HepG2 (cell line): ENCODE results near the gene CD58. TPM values are rescaled to one million over a fixed set of nuclear protein-coding genes. Genes with fewer than 3 reads are reported as not detected.

ENCODE experiments used
- BHLHE40 ChIP-seq: IDR thresholded peaks from 2 replicates; pipeline ENCODE4 v1.6.1; 2011; ENCODE audit warnings: low read length, improper control_type of control experiment
- ETV5 ChIP-seq: IDR thresholded peaks from 2 replicates; pipeline ENCODE4 v1.6.1; 2018; ENCODE audit warnings: missing biosample characterization, missing genetic modification reagents, inconsistent platforms, borderline replicate concordance
- HMG20A ChIP-seq: IDR thresholded peaks from 2 replicates; pipeline ENCODE4 v1.6.1; 2016; ENCODE audit warnings: borderline replicate concordance
- HOXA9 ChIP-seq: sonication (generic); formaldehyde crosslinking; IDR thresholded peaks from 2 replicates; pipeline ENCODE4 v1.8.1; 2022; ENCODE audit warnings: missing genetic modification reagents, mild to moderate bottlenecking, moderate library complexity, borderline replicate concordance
- MAF1 ChIP-seq: sonication (generic); formaldehyde crosslinking; IDR thresholded peaks from 2 replicates; pipeline ENCODE4 v1.5.0; 2020; ENCODE audit warnings: missing genetic modification reagents, borderline replicate concordance
- MBNL3 ChIP-seq: fragments of 250-450 bp; sonication (Bioruptor Pico); conservative IDR thresholded peaks from 2 replicates; pipeline ENCODE4 v1.8.0; 2022; ENCODE audit warnings: mild to moderate bottlenecking, inconsistent platforms
- SIX1 ChIP-seq: sonication (generic); formaldehyde crosslinking; IDR thresholded peaks from 2 replicates; pipeline ENCODE4 v1.4.0; 2020; ENCODE audit warnings: missing genetic modification reagents, borderline replicate concordance
- ZNF484 ChIP-seq: sonication (generic); formaldehyde crosslinking; IDR thresholded peaks from 2 replicates; pipeline ENCODE4 v1.5.1; 2020; ENCODE audit warnings: mild to moderate bottlenecking, low read depth, missing genetic modification reagents, borderline replicate concordance
- ZNF550 ChIP-seq: sonication (generic); formaldehyde crosslinking; IDR thresholded peaks from 2 replicates; pipeline ENCODE4 v1.4.0; 2020; ENCODE audit warnings: mild to moderate bottlenecking, missing genetic modification reagents, borderline replicate concordance
- ZNF775 ChIP-seq: sonication (generic); formaldehyde crosslinking; IDR thresholded peaks from 2 replicates; pipeline ENCODE4 v1.4.0; 2020; ENCODE audit warnings: missing genetic modification reagents, mild to moderate bottlenecking, moderate library complexity, borderline replicate concordance
- ZSCAN31 ChIP-seq: sonication (generic); formaldehyde crosslinking; IDR thresholded peaks from 2 replicates; pipeline ENCODE4 v1.5.0; 2020; ENCODE audit warnings: low read depth, mild to moderate bottlenecking, missing genetic modification reagents
- polyA plus RNA-seq, 8 experiments: library from polyadenylated mRNA; depleted of rRNA in 3 of 8; stranded (reverse) in 7 of 8; unstranded in 1 of 8; fragments of >200 nt; fragmentation: Illumina TruSeq in 4 of 8; extraction: Trizol in 4 of 8; gene quantifications; 2 replicates each; pipeline versions ENCODE4 v1.2.1 to v1.2.3, GENCODE V29; 2011 to 2016; ENCODE audit warnings: low read depth in 4 of 8, missing spikeins in 1 of 8, mixed read lengths in 1 of 8; ENCODE audit not compliant: insufficient read depth in 1 of 8
- total RNA-seq, 5 experiments: library from RNA; depleted of rRNA; stranded (reverse); fragments of >200 nt; fragmentation: Illumina TruSeq; extraction: Trizol; gene quantifications; 2 replicates each; pipeline ENCODE4 v1.2.3, GENCODE V29; 2016; ENCODE audit warnings: low read depth in 1 of 5
- TF ChIP-seq, protein P1 (sequence below): sonication (generic); formaldehyde crosslinking; IDR thresholded peaks from 2 replicates; pipeline ENCODE4 v1.4.0; 2020; ENCODE audit warnings: missing genetic modification reagents
- TF ChIP-seq, protein P2 (sequence below), 2 experiments: sonication (generic) in 1 of 2; formaldehyde crosslinking in 1 of 2; IDR thresholded peaks; 2 replicates each; pipeline versions ENCODE4 v1.6.1 to v1.9.0; 2014 to 2022; ENCODE audit warnings: antibody characterized with exemption in 1 of 2, borderline replicate concordance in 1 of 2, inconsistent platforms in 1 of 2, low read depth in 1 of 2, missing genetic modification reagents in 1 of 2
- TF ChIP-seq, protein P3 (sequence below): sonication (generic); formaldehyde crosslinking; IDR thresholded peaks from 2 replicates; pipeline ENCODE4 v1.4.0; 2020; ENCODE audit warnings: mild to moderate bottlenecking, missing genetic modification reagents
- TF ChIP-seq, protein P4 (sequence below): sonication (generic); formaldehyde crosslinking; IDR thresholded peaks from 2 replicates; pipeline ENCODE4 v1.4.0; 2020; ENCODE audit warnings: missing genetic modification reagents, borderline replicate concordance

Gene CD58
- total and polyA plus RNA-seq, 2 of the 13 experiments (the other 11 are each of a cell fraction or from before 2014, with no cell fraction given), result 9.4 to 13.5 TPM

DNA sequence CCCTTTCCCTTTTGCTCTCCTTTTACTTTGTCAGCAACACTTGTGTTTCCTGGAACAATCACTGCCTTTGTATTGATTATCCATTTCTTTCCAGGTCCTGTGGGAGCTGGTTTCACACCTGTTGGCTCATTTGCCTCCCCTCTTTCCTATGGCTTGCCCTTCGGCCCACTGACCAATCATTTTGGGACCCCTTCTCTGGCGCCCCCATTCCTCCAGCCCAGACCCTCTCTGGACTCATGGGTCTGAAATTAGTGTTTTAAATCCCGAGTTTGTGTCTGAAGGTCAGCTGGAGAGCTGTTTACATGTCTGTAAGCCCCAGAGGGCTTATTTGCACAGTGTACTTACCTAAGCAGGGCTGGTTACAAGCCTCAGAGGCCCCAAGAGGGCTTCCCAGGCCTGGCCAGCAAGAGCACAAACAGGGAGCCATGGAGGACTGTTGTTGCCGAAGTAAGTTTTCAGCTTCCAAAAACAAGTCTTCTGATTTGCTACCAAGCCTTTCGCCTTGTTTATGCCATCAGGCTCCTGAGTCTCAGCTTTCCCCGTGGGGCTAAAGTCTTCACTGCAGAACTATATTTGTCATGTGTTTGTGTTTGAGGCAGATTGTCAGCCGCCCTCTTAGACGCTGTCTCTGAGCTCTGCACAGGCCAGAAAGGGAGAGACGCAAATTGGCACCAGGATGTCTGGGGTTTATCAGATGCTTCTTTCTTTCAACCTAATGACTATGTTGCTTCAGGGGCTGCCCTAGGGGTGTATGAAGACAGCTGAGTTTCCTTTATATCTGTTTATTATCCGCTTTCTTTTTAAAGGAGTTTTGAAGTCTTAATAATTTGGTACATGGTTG lies 104.8 kb downstream of the CD58 start (continued):
- TF ChIP-seq, protein P1, sequence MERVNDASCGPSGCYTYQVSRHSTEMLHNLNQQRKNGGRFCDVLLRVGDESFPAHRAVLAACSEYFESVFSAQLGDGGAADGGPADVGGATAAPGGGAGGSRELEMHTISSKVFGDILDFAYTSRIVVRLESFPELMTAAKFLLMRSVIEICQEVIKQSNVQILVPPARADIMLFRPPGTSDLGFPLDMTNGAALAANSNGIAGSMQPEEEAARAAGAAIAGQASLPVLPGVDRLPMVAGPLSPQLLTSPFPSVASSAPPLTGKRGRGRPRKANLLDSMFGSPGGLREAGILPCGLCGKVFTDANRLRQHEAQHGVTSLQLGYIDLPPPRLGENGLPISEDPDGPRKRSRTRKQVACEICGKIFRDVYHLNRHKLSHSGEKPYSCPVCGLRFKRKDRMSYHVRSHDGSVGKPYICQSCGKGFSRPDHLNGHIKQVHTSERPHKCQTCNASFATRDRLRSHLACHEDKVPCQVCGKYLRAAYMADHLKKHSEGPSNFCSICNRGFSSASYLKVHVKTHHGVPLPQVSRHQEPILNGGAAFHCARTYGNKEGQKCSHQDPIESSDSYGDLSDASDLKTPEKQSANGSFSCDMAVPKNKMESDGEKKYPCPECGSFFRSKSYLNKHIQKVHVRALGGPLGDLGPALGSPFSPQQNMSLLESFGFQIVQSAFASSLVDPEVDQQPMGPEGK (CRISPR knock-in tag), result peak; percentile 70
- TF ChIP-seq, protein P2, sequence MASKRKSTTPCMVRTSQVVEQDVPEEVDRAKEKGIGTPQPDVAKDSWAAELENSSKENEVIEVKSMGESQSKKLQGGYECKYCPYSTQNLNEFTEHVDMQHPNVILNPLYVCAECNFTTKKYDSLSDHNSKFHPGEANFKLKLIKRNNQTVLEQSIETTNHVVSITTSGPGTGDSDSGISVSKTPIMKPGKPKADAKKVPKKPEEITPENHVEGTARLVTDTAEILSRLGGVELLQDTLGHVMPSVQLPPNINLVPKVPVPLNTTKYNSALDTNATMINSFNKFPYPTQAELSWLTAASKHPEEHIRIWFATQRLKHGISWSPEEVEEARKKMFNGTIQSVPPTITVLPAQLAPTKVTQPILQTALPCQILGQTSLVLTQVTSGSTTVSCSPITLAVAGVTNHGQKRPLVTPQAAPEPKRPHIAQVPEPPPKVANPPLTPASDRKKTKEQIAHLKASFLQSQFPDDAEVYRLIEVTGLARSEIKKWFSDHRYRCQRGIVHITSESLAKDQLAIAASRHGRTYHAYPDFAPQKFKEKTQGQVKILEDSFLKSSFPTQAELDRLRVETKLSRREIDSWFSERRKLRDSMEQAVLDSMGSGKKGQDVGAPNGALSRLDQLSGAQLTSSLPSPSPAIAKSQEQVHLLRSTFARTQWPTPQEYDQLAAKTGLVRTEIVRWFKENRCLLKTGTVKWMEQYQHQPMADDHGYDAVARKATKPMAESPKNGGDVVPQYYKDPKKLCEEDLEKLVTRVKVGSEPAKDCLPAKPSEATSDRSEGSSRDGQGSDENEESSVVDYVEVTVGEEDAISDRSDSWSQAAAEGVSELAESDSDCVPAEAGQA (IDR thresholded peaks at IDR 0.05; ENCODE audit: low read depth), result no peak
- TF ChIP-seq, protein P2 (CRISPR knock-in tag; IDR thresholded peaks at IDR 0.05; ENCODE audit: borderline replicate concordance), result 0 out of 2 replicates have a peak, but pooled peaks have one; percentile 47
- TF ChIP-seq ZNF550 (CRISPR knock-in tag) (0 out of 2 replicates have a peak, but pooled peaks have one; percentile 54), MBNL3 (no peak), BHLHE40 (0 out of 2 replicates have a peak, but pooled peaks have one; percentile 34), SIX1 (CRISPR knock-in tag) (peak; percentile 38; the same call in 1 of the 2 replicates), ZNF775 (CRISPR knock-in tag) (no peak), ZNF484 (CRISPR knock-in tag) (no peak), ZSCAN31 (CRISPR knock-in tag) (0 out of 2 replicates have a peak, but pooled peaks have one; percentile 34), HOXA9 (CRISPR knock-in tag) (no peak), HMG20A (CRISPR knock-in tag) (peak; percentile 65; the same call in 1 of the 2 replicates), MAF1 (CRISPR knock-in tag) (0 out of 2 replicates have a peak, but pooled peaks have one; percentile 85), ETV5 (peak; percentile 28; the same call in 1 of the 2 replicates)
- TF ChIP-seq, protein P3, sequence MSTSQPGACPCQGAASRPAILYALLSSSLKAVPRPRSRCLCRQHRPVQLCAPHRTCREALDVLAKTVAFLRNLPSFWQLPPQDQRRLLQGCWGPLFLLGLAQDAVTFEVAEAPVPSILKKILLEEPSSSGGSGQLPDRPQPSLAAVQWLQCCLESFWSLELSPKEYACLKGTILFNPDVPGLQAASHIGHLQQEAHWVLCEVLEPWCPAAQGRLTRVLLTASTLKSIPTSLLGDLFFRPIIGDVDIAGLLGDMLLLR (CRISPR knock-in tag), result 0 out of 2 replicates have a peak, but pooled peaks have one; percentile 23
- TF ChIP-seq, protein P4, sequence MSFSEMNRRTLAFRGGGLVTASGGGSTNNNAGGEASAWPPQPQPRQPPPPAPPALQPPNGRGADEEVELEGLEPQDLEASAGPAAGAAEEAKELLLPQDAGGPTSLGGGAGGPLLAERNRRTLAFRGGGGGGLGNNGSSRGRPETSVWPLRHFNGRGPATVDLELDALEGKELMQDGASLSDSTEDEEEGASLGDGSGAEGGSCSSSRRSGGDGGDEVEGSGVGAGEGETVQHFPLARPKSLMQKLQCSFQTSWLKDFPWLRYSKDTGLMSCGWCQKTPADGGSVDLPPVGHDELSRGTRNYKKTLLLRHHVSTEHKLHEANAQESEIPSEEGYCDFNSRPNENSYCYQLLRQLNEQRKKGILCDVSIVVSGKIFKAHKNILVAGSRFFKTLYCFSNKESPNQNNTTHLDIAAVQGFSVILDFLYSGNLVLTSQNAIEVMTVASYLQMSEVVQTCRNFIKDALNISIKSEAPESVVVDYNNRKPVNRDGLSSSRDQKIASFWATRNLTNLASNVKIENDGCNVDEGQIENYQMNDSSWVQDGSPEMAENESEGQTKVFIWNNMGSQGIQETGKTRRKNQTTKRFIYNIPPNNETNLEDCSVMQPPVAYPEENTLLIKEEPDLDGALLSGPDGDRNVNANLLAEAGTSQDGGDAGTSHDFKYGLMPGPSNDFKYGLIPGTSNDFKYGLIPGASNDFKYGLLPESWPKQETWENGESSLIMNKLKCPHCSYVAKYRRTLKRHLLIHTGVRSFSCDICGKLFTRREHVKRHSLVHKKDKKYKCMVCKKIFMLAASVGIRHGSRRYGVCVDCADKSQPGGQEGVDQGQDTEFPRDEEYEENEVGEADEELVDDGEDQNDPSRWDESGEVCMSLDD (CRISPR knock-in tag), result no peak; the same call in 1 of the 2 replicates
